Fibroblast of upper back skin (primary cell): ENCODE measurements around the gene IGIP.

Source experiments
- DNase-seq: peaks from one replicate; pipeline ENCODE4 v3.0.0-alpha.2; 2013

The IGIP gene

GRCh38 chr5:140168371-140168770 lies 42.6 kb downstream of the IGIP start:
- no peak for DNase-seq

- DNase-seq: no peak
These were observed 43.7 kb downstream of the IGIP start for GRCh38 chr5:140169410-140169809.

DNA sequence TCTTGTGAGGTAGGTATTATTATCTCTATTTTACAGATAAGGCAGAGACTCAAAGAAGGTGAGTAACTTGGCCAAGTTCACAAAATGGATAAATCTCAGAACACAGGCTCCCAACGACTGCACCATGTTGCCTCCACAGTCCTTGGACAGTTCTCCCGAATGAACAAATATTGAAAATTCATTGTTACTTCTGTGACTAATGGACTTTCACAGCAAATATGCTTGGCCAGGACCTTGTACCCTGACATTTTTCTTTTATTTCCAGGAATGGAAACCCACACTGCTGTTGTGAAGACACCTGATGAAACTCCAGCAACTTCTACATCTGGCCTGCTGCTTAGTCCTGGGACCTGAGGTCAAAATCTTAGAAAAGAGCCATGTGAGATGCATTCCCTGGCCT lies 46.7 kb downstream of the IGIP start:
- no peak for DNase-seq

DNA sequence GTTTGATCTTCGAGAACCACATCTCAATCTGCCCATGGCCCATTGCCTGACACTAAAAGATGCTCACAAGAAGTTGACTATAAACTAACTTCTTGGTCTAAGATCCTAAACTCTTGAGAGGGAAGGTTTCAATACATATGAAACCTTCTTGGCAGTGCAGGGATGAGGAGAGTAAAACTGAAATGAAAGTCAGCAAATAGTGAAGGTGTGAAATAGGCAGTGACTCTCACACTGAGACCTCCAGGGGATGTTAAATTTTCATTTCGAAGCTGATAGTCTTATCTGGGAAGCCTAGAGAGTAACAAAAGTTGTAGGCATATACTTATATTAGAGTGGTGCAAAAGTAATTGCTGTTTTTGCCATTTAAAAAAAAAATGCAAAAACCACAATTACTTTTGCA lies 48.3 kb downstream of the IGIP start:
- no peak for DNase-seq

GRCh38 chr5:140174465-140175366 lies 49.0 kb downstream of the IGIP start, which contains the start of gene CYSTM1:
Gene CYSTM1 (plus strand): TSS chr5:140175188. CDS start chr5:140194466, 19,278 bp downstream.
- peak; percentile 90 for DNase-seq

DNA sequence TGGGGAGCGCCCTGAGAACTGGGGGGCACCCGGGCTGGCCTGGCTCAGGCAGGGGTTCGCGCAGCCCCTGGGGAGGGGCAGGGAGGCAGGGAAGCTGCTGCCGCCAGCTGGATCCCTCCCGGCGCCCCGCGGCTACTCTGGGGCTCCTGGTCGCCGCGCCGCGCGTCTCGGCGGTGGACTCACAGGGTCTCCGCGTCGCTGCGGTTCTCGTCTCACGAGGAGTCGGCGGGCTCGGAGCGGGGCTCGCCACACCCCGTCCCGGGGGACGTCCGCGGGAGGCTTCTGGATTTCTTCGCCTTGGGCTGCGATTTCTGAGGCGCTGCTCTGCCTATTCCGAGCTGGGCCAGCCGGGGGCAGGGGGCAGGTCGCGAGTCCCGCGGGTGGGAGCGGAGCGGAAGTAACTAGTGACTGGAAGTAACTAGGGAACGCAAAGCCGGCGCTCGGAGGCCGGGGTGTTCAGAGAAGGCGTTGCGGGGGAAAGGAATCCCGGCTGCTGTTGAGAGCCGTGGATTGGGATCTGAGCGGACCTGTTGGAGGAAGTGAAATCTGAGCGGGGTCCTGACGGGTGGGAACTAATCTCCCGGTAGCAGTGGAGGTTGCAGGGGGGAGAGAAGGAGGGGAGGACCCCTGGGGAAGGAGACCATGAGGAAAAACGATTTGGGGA lies 49.8 kb downstream of the IGIP start:
- DNase-seq: peak; percentile 55

GRCh38 chr5:140176031-140176387 lies 50.3 kb downstream of the IGIP start:
- DNase-seq: no peak

DNA sequence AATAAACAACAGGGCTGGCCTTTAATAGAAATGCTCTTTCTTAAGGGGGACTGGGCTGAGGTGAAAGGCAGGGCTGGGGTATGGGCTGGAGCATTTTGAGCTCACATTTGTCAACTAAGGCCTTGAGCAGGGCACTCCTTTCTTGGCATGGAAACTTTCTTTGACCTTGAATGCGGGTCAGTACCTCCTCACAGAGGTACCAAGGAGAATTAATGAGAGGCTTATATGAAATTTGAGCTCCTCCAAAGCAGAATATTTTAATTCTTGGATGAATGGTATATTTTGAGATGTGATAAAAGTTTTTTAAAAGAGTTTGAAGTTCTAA lies 52.3 kb downstream of the IGIP start:
- DNase-seq: no peak

GRCh38 chr5:140178482-140179116 lies 52.9 kb downstream of the IGIP start:
- DNase-seq: no peak
